Esophagus muscularis mucosa (tissue), 4 donors: ENCODE measurements around the gene RAB15. TPM values are rescaled to one million over a fixed set of nuclear protein-coding genes. Genes with fewer than 3 reads are reported as not detected.

Experiments used
- DNase-seq: peaks from one replicate; pipeline ENCODE4 v3.0.0-alpha.2; 2017; ENCODE audit errors: extremely low spot score
- H3K27ac ChIP-seq, 4 donors: fragments of 200-600 bp; sonication (generic); replicated peaks in 1 of 4; 1 replicate in 3 of 4; 2 replicates in 1 of 4; pipeline ENCODE4 v1.5.1; 2016 to 2019; ENCODE audit warnings: mild to moderate bottlenecking in 1 of 4
- H3K27me3 ChIP-seq, 4 donors: fragments of 200-600 bp; sonication (generic); one replicate each; pipeline versions ENCODE4 v1.5.1 to v1.6.0; 2016 to 2019
- H3K36me3 ChIP-seq, 4 donors: fragments of 200-600 bp; sonication (generic); one replicate each; pipeline ENCODE4 v1.5.1; 2016 to 2019
- H3K4me1 ChIP-seq, 4 donors: fragments of 200-600 bp; sonication (generic); one replicate each; pipeline ENCODE4 v1.5.1; 2016 to 2019
- H3K4me3 ChIP-seq, 4 donors: fragments of 200-600 bp; sonication (generic); 1 replicate in 2 of 4; 2 replicates in 2 of 4; pipeline ENCODE4 v1.5.1; 2016 to 2019; ENCODE audit warnings: mild to moderate bottlenecking in 4 of 4, moderate library complexity in 1 of 4
- H3K9me3 ChIP-seq, 4 donors: fragments of 200-600 bp; sonication (generic); 1 replicate in 3 of 4; 2 replicates in 1 of 4; pipeline ENCODE4 v1.5.1; 2016 to 2019
- CTCF ChIP-seq, 3 experiments: fragments of 200-600 bp in 2 of 3; fragments of 450-650 bp in 1 of 3; sonication (generic) in 2 of 3; IDR thresholded peaks; one replicate each; pipeline ENCODE4 v1.5.1; 2017 to 2019; ENCODE audit warnings: antibody characterized with exemption in 3 of 3, mild to moderate bottlenecking in 2 of 3, moderate library complexity in 1 of 3
- EP300 ChIP-seq: sonication (generic); formaldehyde crosslinking; IDR thresholded peaks from one replicate; pipeline ENCODE4 v1.6.1; 2017; ENCODE audit warnings: antibody characterized with exemption
- POLR2A ChIP-seq: fragments of 450-650 bp; IDR thresholded peaks from one replicate; pipeline ENCODE4 v1.6.1; 2017; ENCODE audit warnings: antibody characterized with exemption, moderate library complexity, mild to moderate bottlenecking, low read depth
- POLR2AphosphoS5 ChIP-seq, 2 donors: sonication (generic); formaldehyde crosslinking; IDR thresholded peaks; one replicate each; pipeline ENCODE4 v1.6.1; 2017; ENCODE audit warnings: antibody characterized with exemption in 2 of 2
- WGBS: methylation state at CpG from one replicate; pipeline ENCODE4 v1.1.5; 2018; 5-methylcytosine and 5-hydroxymethylcytosine counted together
- intact Hi-C: fragments of 100-400 bp; cut with DNase I; formaldehyde crosslinking; loops from one replicate; pipeline ENCODE4 v1.15.1; 2023
- total RNA-seq, 4 donors: library from RNA; depleted of rRNA; stranded (reverse); fragments of >200 nt; gene quantifications; one replicate each; pipeline versions ENCODE4 v1.1.0 to v1.2.1, GENCODE V29; 2016

Gene RAB15
- total RNA-seq, 4 donors from 2014 or later = 3.7 to 11.4 (median 7.1) TPM

- H3K4me1 ChIP-seq = peaks cover 7 to 23% (median 20%) of the 10 kb centered on the region in 4 donors
- 49% methylated on average over 5 of the region's 8 CpGs for WGBS
- H3K27me3 ChIP-seq = peaks cover 0 to 11% (median 0%) of the 10 kb centered on the region in 4 donors
- TF ChIP-seq POLR2A = no peak
- TF ChIP-seq POLR2AphosphoS5 (IDR thresholded peaks at IDR 0.05) = no peak
- TF ChIP-seq EP300 = no peak
- no peak for TF ChIP-seq CTCF (IDR thresholded peaks at IDR 0.05)
- intact Hi-C loops = no loop called here
- peak overlapping the region; percentile 61 to 80 (median 72) for H3K4me3 ChIP-seq
- no peaks in the 10 kb centered on the region for H3K36me3 ChIP-seq
- no peak for DNase-seq
- H3K27ac ChIP-seq = no peak overlapping the region
- no peaks in the 10 kb centered on the region for H3K9me3 ChIP-seq
Observed at GRCh38 chr14:64970776-64971477, 1.2 kb downstream of the RAB15 start.

- H3K9me3 ChIP-seq = no peaks in the 10 kb centered on the region
- no peak for DNase-seq
- no peaks in the 10 kb centered on the region for H3K36me3 ChIP-seq
- H3K27ac ChIP-seq = no peak overlapping the region
- H3K4me1 ChIP-seq = peaks cover 7 to 23% (median 20%) of the 10 kb centered on the region in 4 donors
- no peak for TF ChIP-seq POLR2A
- TF ChIP-seq EP300 = no peak
- no peak for TF ChIP-seq POLR2AphosphoS5 (IDR thresholded peaks at IDR 0.05)
- TF ChIP-seq CTCF (IDR thresholded peaks at IDR 0.05) = no peak
- peaks cover 0 to 11% (median 0%) of the 10 kb centered on the region in 4 donors for H3K27me3 ChIP-seq
- WGBS = 86% methylated on average over 3 of the region's 3 CpGs
- H3K4me3 ChIP-seq = no peak overlapping the region
- intact Hi-C loops = no loop called here
Observed at GRCh38 chr14:64970041-64970440, 2.1 kb downstream of the RAB15 start.

- no peak for TF ChIP-seq CTCF (IDR thresholded peaks at IDR 0.05)
- TF ChIP-seq POLR2A = no peak
- no peak for TF ChIP-seq POLR2AphosphoS5 (IDR thresholded peaks at IDR 0.05)
- no peak for TF ChIP-seq EP300
- peaks cover 0 to 11% (median 0%) of the 10 kb centered on the region in 4 donors for H3K27me3 ChIP-seq
- no peaks in the 10 kb centered on the region for H3K9me3 ChIP-seq
- no peak overlapping the region for H3K4me3 ChIP-seq
- intact Hi-C loops = no loop called here
- H3K27ac ChIP-seq = no peak overlapping the region
- no peaks in the 10 kb centered on the region for H3K36me3 ChIP-seq
- WGBS = 91% methylated on average over 6 of the region's 6 CpGs
- DNase-seq = no peak
- H3K4me1 ChIP-seq = peaks cover 7 to 23% (median 20%) of the 10 kb centered on the region in 4 donors
Observed at GRCh38 chr14:64968651-64969050, 3.5 kb downstream of the RAB15 start.

GRCh38 chr14:64968167-64968566, 4.0 kb downstream of the RAB15 start:
- intact Hi-C loops = no loop called here
- no peak for TF ChIP-seq POLR2A
- no peak for TF ChIP-seq POLR2AphosphoS5 (IDR thresholded peaks at IDR 0.05)
- WGBS = 89% methylated on average over 7 of the region's 7 CpGs
- H3K9me3 ChIP-seq = no peaks in the 10 kb centered on the region
- DNase-seq = no peak
- peaks cover 0 to 11% (median 0%) of the 10 kb centered on the region in 4 donors for H3K27me3 ChIP-seq
- peaks cover 7 to 23% (median 20%) of the 10 kb centered on the region in 4 donors for H3K4me1 ChIP-seq
- no peak overlapping the region for H3K27ac ChIP-seq
- no peaks in the 10 kb centered on the region for H3K36me3 ChIP-seq
- H3K4me3 ChIP-seq = no peak overlapping the region

GRCh38 chr14:64966976-64967375, 5.2 kb downstream of the RAB15 start:
- 50% methylated on average over 2 of the region's 2 CpGs for WGBS
- DNase-seq = no peak
- intact Hi-C loops = no loop called here
- Histone ChIP-seq H3K27ac (no peak overlapping the region), H3K36me3 (no peaks in the 10 kb centered on the region), H3K4me1 (peaks cover 7 to 16% (median 14%) of the 10 kb centered on the region in 4 donors), H3K9me3 (no peaks in the 10 kb centered on the region), H3K4me3 (no peak overlapping the region), H3K27me3 (peaks cover 0 to 11% (median 0%) of the 10 kb centered on the region in 4 donors)
- no peak for TF ChIP-seq EP300
- no peak for TF ChIP-seq POLR2A
- TF ChIP-seq POLR2AphosphoS5 (IDR thresholded peaks at IDR 0.05) = no peak
- TF ChIP-seq CTCF (IDR thresholded peaks at IDR 0.05) = no peak
